ENCODE data around the gene SMARCAL1.

- no peak for TF ChIP-seq CTCF (IDR thresholded peaks at IDR 0.05; ENCODE audit: low read depth, low read length)
- TF ChIP-seq EZH2phosphoT487 (IDR thresholded peaks at IDR 0.05; ENCODE audit: low read depth) = no peak
Measured at GRCh38 chr2:216379977-216380376, 32.3 kb upstream of the SMARCAL1 start.
